Endothelial cell of umbilical vein (primary cell): ENCODE results near the gene NKAIN4. TPM values are rescaled to one million over a fixed set of nuclear protein-coding genes. Genes with fewer than 3 reads are reported as not detected.

ENCODE experiments used
- BruUV-seq: library from RNA; stranded (reverse); fragments of 400-500 nt; replicated peaks from 2 replicates; lab custom pipeline; 2021; lab: Mats Ljungman, UMichigan
- CTCF ChIA-PET: fragments of 300-600, 350-600 bp; sonication (Branson Sonifier 250); formaldehyde crosslinking; loops from one replicate; lab custom pipeline; 2021; ENCODE audit warnings: antibody characterized with exemption, inconsistent platforms; lab: Charles Lee
- POLR2A ChIA-PET: fragments of 300-600, 350-600 bp; sonication (Branson Sonifier 250); formaldehyde crosslinking; loops from one replicate; lab custom pipeline; 2021; ENCODE audit warnings: antibody characterized with exemption, inconsistent platforms; lab: Charles Lee
- DNase-seq: peaks from one replicate; pipeline ENCODE4 v3.0.0-alpha.2; 2011; ENCODE audit warnings: low read depth, low spot score
- FAIRE-seq: peaks from 2 replicates; lab custom pipeline; 2011; peaks lifted over from hg19 to GRCh38; lab: Jason Lieb, UNC
- H2AFZ ChIP-seq: 2 replicates; pipeline ENCODE4 v1.6.0; 2012; ENCODE audit warnings: low read depth, low read length, control low read depth, inconsistent platforms
- H3K27ac ChIP-seq: 2 replicates; pipeline ENCODE4 v1.5.1; 2011; ENCODE audit warnings: low read depth, mild to moderate bottlenecking, control low read depth, low read length, moderate library complexity; ENCODE audit not compliant: insufficient read depth
- H3K27me3 ChIP-seq, 2 experiments: 2 replicates each; pipeline versions ENCODE4 v1.6.0 to v1.6.1; 2011; ENCODE audit warnings: low read length in 2 of 2, mixed read lengths in 1 of 2; ENCODE audit not compliant: control insufficient read depth in 2 of 2, insufficient read depth in 2 of 2
- H3K36me3 ChIP-seq, 2 experiments: 2 replicates in 1 of 2; 3 replicates in 1 of 2; pipeline ENCODE4 v1.5.1; 2011; ENCODE audit warnings: low read length in 2 of 2, mild to moderate bottlenecking in 1 of 2, moderate library complexity in 1 of 2; ENCODE audit not compliant: control insufficient read depth in 2 of 2, insufficient read depth in 2 of 2; ENCODE audit errors: extremely low read depth in 1 of 2
- H3K4me1 ChIP-seq: 3 replicates; pipeline ENCODE4 v1.5.1; 2011; ENCODE audit warnings: mild to moderate bottlenecking, low read length; ENCODE audit not compliant: control insufficient read depth, insufficient read depth; ENCODE audit errors: extremely low read depth
- H3K4me2 ChIP-seq: 2 replicates; pipeline ENCODE4 v1.6.1; 2011; ENCODE audit warnings: low read length, control low read depth, mixed read lengths; ENCODE audit not compliant: insufficient read depth
- H3K4me3 ChIP-seq, 3 experiments: fragments of 200-600 bp in 1 of 3; sonication (generic), shearing (Covaris generic) in 1 of 3; replicated peaks in 1 of 3; 2 replicates each; pipeline ENCODE4 v1.5.1; 2011 to 2016; ENCODE audit warnings: control low read depth in 3 of 3, low read length in 3 of 3, mild to moderate bottlenecking in 2 of 3, inconsistent platforms in 1 of 3, low read depth in 1 of 3, moderate library complexity in 1 of 3; ENCODE audit not compliant: insufficient read depth in 1 of 3
- H3K79me2 ChIP-seq: 2 replicates; pipeline ENCODE4 v1.6.0; 2012; ENCODE audit warnings: low read length, inconsistent platforms; ENCODE audit not compliant: control insufficient read depth, insufficient read depth
- H3K9ac ChIP-seq: replicated peaks from 2 replicates; pipeline ENCODE3; 2011; ENCODE audit warnings: low read length, control low read depth; ENCODE audit not compliant: insufficient read depth; ENCODE audit errors: extremely low read depth
- H3K9me1 ChIP-seq: replicated peaks from 3 replicates; pipeline ENCODE4 v1.6.0; 2011; ENCODE audit warnings: mild to moderate bottlenecking, low read length; ENCODE audit not compliant: control insufficient read depth, insufficient read depth; ENCODE audit errors: extremely low read depth
- H3K9me3 ChIP-seq: replicated peaks from 2 replicates; pipeline ENCODE4 v1.5.1; 2012; ENCODE audit warnings: low read length, inconsistent platforms; ENCODE audit not compliant: control insufficient read depth, insufficient read depth
- H4K20me1 ChIP-seq: replicated peaks from 2 replicates; pipeline ENCODE3; 2011; ENCODE audit warnings: mild to moderate bottlenecking, low read length; ENCODE audit not compliant: control insufficient read depth, insufficient read depth; ENCODE audit errors: extremely low read depth
- CTCF ChIP-seq, 2 donors: IDR thresholded peaks; 1 replicate in 1 of 2; 2 replicates in 1 of 2; pipeline ENCODE4 v1.5.1; 2011; ENCODE audit warnings: low read length in 2 of 2, mild to moderate bottlenecking in 2 of 2, moderate library complexity in 2 of 2, control low read depth in 1 of 2, inconsistent platforms in 1 of 2, low read depth in 1 of 2; ENCODE audit not compliant: insufficient read depth in 1 of 2; ENCODE audit errors: extremely low read depth in 1 of 2
- EZH2 ChIP-seq: IDR thresholded peaks from 2 replicates; pipeline ENCODE4 v1.6.1; 2012; ENCODE audit warnings: borderline replicate concordance, low read depth, mild to moderate bottlenecking, moderate library complexity, low read length, inconsistent platforms; ENCODE audit not compliant: severe bottlenecking
- FOS ChIP-seq: IDR thresholded peaks from 2 replicates; pipeline ENCODE4 v1.6.1; 2011; ENCODE audit warnings: mild to moderate bottlenecking, low read length, moderate library complexity, borderline replicate concordance; ENCODE audit not compliant: insufficient read depth
- GATA2 ChIP-seq: IDR thresholded peaks from 2 replicates; pipeline ENCODE4 v1.7.0; 2011; ENCODE audit warnings: low read depth, mild to moderate bottlenecking, moderate library complexity, mixed read lengths, low read length; ENCODE audit not compliant: insufficient read length, insufficient read depth
- JUN ChIP-seq: IDR thresholded peaks from 2 replicates; pipeline ENCODE4 v1.6.1; 2011; ENCODE audit warnings: borderline replicate concordance, low read depth; ENCODE audit not compliant: insufficient read length, insufficient read depth
- MAX ChIP-seq: IDR thresholded peaks from 2 replicates; pipeline ENCODE4 v1.6.1; 2011; ENCODE audit not compliant: insufficient read depth, insufficient read length
- MYC ChIP-seq: IDR thresholded peaks from one replicate; pipeline ENCODE4 v1.6.1; 2011; ENCODE audit warnings: mild to moderate bottlenecking, low read depth, low read length
- POLR2A ChIP-seq: IDR thresholded peaks from 2 replicates; pipeline ENCODE4 v1.6.1; 2012; ENCODE audit warnings: low read depth, mild to moderate bottlenecking, control low read depth, low read length
- POLR2AphosphoS5 ChIP-seq: IDR thresholded peaks from 2 replicates; pipeline ENCODE4 v1.6.1; 2012; ENCODE audit warnings: low read depth, mild to moderate bottlenecking, control low read depth, low read length, moderate library complexity; ENCODE audit not compliant: insufficient read depth
- dilution Hi-C: fragments of 300-500 bp; cut with MboI; formaldehyde crosslinking; loops from one replicate; pipeline ENCODE4 v1.15.0; 2019; ENCODE audit warnings: low sequenced_read_pairs; ENCODE audit not compliant: extremely low pct_ligation_motif_present
- intact Hi-C: fragments of 100-400 bp; cut with micrococcal nuclease; formaldehyde crosslinking; loops from one replicate; pipeline ENCODE4 v1.10.0; 2022
- polyA plus RNA-seq, 4 experiments: library from polyadenylated mRNA; depleted of rRNA in 3 of 4; stranded (reverse) in 3 of 4; unstranded in 1 of 4; fragments of >200 nt; gene quantifications; 2 replicates each; pipeline versions ENCODE4 v1.2.1 to v1.2.3, GENCODE V29; 2011 to 2012; ENCODE audit warnings: missing spikeins in 1 of 4
- total RNA-seq: library from RNA; stranded (reverse); gene quantifications from 2 replicates; pipeline ENCODE4 v1.2.3, GENCODE V29; 2021

Gene NKAIN4
- total and polyA plus RNA-seq, 2 donors (not counting 3 experiments of a cell fraction or from before 2014, with no cell fraction given) = 0.04 TPM; not detected in 1

- H4K20me1 ChIP-seq = peaks cover 4% of the 10 kb centered on the region
- no peak for TF ChIP-seq POLR2A
- TF ChIP-seq MAX = no peak
- TF ChIP-seq JUN = no peak
- TF ChIP-seq EZH2 = no peak
- TF ChIP-seq GATA2 = no peak
- no peak for TF ChIP-seq POLR2AphosphoS5
- no peak for TF ChIP-seq CTCF (IDR thresholded peaks at IDR 0.05; ENCODE audit: extremely low read depth in 1 of 2, insufficient read depth in 1 of 2, low read depth in 1 of 2, low read length in 2 of 2)
- TF ChIP-seq FOS = no peak
- TF ChIP-seq MYC = no peak
- no peak for FAIRE-seq
- no peak overlapping the region for H3K27ac ChIP-seq
- dilution Hi-C loops (no loop called here), intact Hi-C loops (no loop called here)
- BruUV-seq = no TSS peak
- no peaks in the 10 kb centered on the region for H3K27me3 ChIP-seq
- H3K9me1 ChIP-seq = no peaks in the 10 kb centered on the region
- no peak for DNase-seq
- ChIA-PET CTCF (interaction anchor here (1.0 kb wide), 1 partner anchor 12 kb away, joined by 3 read pairs; no protein-coding TSS in a partner anchor), POLR2A (no interaction called here)
- no peak overlapping the region for H3K4me2 ChIP-seq
- H3K4me3 ChIP-seq = no peak overlapping the region
- H2AFZ ChIP-seq = no peak overlapping the region
- peaks cover 8 to 46% of the 10 kb centered on the region in 2 experiments for H3K36me3 ChIP-seq
- H3K9me3 ChIP-seq = no peaks in the 10 kb centered on the region
- no peaks in the 10 kb centered on the region for H3K4me1 ChIP-seq
- peaks cover 93% of the 10 kb centered on the region for H3K79me2 ChIP-seq
- H3K9ac ChIP-seq = no peak overlapping the region
Measured at GRCh38 chr20:63202021-63202420, 52.2 kb downstream of the NKAIN4 start.
